Measurements from ENCODE around the gene OR6C76. TPM values are rescaled to one million over a fixed set of nuclear protein-coding genes. Genes with fewer than 3 reads are reported as not detected.
"Not testable (repeated sequence)": the region's sequence is repeated elsewhere in the genome, so short reads cannot be mapped to it uniquely, and the experiment has no call there.

The OR6C76 gene
- polyA plus RNA-seq, 1 experiment = not detected

- no peaks in the 10 kb centered on the region for H3K27me3 ChIP-seq (ENCODE audit: control insufficient read depth, insufficient read depth, low read length)
- DNase-seq (ENCODE audit: low read depth) = no peak
- ChIA-PET POLR2A (no interaction called here), CTCF (no interaction called here)
- no peak overlapping the region for H3K4me3 ChIP-seq (ENCODE audit: low read depth, low read length)
- H3K36me3 ChIP-seq (ENCODE audit: control insufficient read depth, insufficient read depth, low read length) = no peaks in the 10 kb centered on the region
- TF ChIP-seq CTCF (IDR thresholded peaks at IDR 0.05; ENCODE audit: insufficient read depth, low read depth, low read length) = no peak
Measured at GRCh38 chr12:55446326-55446725, 20.3 kb downstream of the OR6C76 start.

GRCh38 chr12:55448825-55449224 is 22.8 kb downstream of the OR6C76 start:
- POLR2A ChIA-PET = no interaction called here
- no peaks in the 10 kb centered on the region for H3K27me3 ChIP-seq (ENCODE audit: control insufficient read depth, insufficient read depth, low read length)
- CTCF ChIA-PET = no interaction called here
- no peak for DNase-seq (ENCODE audit: low read depth)
- TF ChIP-seq CTCF (IDR thresholded peaks at IDR 0.05; ENCODE audit: insufficient read depth, low read depth, low read length) = no peak
- H3K4me3 ChIP-seq (ENCODE audit: low read depth, low read length) = no peak overlapping the region
- H3K36me3 ChIP-seq (ENCODE audit: control insufficient read depth, insufficient read depth, low read length) = no peaks in the 10 kb centered on the region

GRCh38 chr12:55464926-55465325 is 38.9 kb downstream of the OR6C76 start:
- H3K4me3 ChIP-seq (ENCODE audit: low read depth, low read length); CTCF ChIA-PET; H3K36me3 ChIP-seq (ENCODE audit: control insufficient read depth, insufficient read depth, low read length); POLR2A ChIA-PET; H3K27me3 ChIP-seq (ENCODE audit: control insufficient read depth, insufficient read depth, low read length); DNase-seq (ENCODE audit: low read depth): not testable (repeated sequence)

- H3K27me3 ChIP-seq (ENCODE audit: control insufficient read depth, insufficient read depth, low read length) = no peaks in the 10 kb centered on the region
- ChIA-PET POLR2A (no interaction called here), CTCF (no interaction called here)
- no peak for TF ChIP-seq CTCF (IDR thresholded peaks at IDR 0.05; ENCODE audit: insufficient read depth, low read depth, low read length)
- H3K36me3 ChIP-seq (ENCODE audit: control insufficient read depth, insufficient read depth, low read length) = no peaks in the 10 kb centered on the region
- no peak overlapping the region for H3K4me3 ChIP-seq (ENCODE audit: low read depth, low read length)
- no peak for DNase-seq (ENCODE audit: low read depth)
Measured at GRCh38 chr12:55467836-55468235, 41.8 kb downstream of the OR6C76 start.

GRCh38 chr12:55469291-55469690 is 43.2 kb downstream of the OR6C76 start:
- ChIA-PET POLR2A (no interaction called here), CTCF (no interaction called here)
- TF ChIP-seq CTCF (IDR thresholded peaks at IDR 0.05; ENCODE audit: insufficient read depth, low read depth, low read length) = no peak
- Histone ChIP-seq H3K27me3 (ENCODE audit: control insufficient read depth, insufficient read depth, low read length) (no peaks in the 10 kb centered on the region), H3K36me3 (ENCODE audit: control insufficient read depth, insufficient read depth, low read length) (no peaks in the 10 kb centered on the region), H3K4me3 (ENCODE audit: low read depth, low read length) (no peak overlapping the region)
- no peak for DNase-seq (ENCODE audit: low read depth)

- no peak for TF ChIP-seq CTCF (IDR thresholded peaks at IDR 0.05; ENCODE audit: insufficient read depth, low read depth, low read length)
- CTCF ChIA-PET = no interaction called here
- POLR2A ChIA-PET = no interaction called here
Measured at GRCh38 chr12:55470088-55470829, 44.2 kb downstream of the OR6C76 start, which contains the start of gene OR6C70. Gene OR6C70, minus strand, starts transcription at chr12:55470138. Its CDS starts 0 bp downstream, at chr12:55470138.

More at GRCh38 chr12:55470088-55470829, 44.2 kb downstream of the OR6C76 start, which contains the start of gene OR6C70:
- DNase-seq (ENCODE audit: low read depth) = no peak
- Histone ChIP-seq H3K36me3 (ENCODE audit: control insufficient read depth, insufficient read depth, low read length) (no peaks in the 10 kb centered on the region), H3K27me3 (ENCODE audit: control insufficient read depth, insufficient read depth, low read length) (no peaks in the 10 kb centered on the region), H3K4me3 (ENCODE audit: low read depth, low read length) (no peak within 1 kb of the TSS)
